Activated CD4-positive, alpha-beta T cell treated with anti-CD3 and anti-CD28 coated beads, Interleukin-2, amount 50 U/mL, for 48 hours (primary cell): ENCODE results near the gene AIP.
"Not testable (repeated sequence)": the region's sequence is repeated elsewhere in the genome, so short reads cannot be mapped to it uniquely, and the experiment has no call there.

ENCODE experiments used
- DNase-seq, 2 experiments: peaks; one replicate each; pipeline ENCODE4 v3.0.0-alpha.2; 2020

The AIP gene

DNA sequence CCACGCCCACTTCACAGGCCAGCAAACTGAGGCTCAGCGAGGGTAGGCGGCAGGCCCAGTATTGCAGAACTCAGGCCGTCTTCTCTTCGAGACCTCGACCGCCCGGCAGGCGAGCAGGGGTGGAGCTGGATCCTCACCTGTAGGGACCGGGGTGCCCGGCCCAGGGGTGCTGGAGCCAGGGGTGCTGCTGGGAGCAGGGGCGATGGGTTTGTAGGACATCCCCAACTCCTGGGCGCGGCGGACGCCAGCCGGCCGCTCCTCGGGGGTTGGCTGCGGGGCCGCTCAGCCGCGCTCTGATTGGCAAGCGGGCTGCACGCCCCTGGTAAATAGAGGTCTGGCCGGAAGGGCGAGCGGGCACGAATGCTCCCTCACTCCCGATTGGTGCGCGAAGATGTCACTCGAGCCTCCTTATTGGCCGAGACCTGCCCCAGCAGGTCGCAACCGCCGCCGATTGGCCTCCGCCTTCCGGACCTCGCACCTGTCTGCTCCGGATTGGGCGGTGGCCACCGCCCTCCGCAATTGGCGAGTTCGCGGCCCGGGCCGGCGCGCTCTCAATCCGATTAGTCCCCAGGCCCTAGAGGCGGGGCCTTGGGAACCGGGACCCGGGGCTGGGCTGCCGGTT, 25.1 kb downstream of the AIP start, which contains the start of gene CDK2AP2:
CDK2AP2 (minus strand) TSS at position 299 of the 622 bp plus-strand sequence; CDS start at position 219, 80 bp downstream.
- DNase-seq: peak; percentile 99 to 100

DNA sequence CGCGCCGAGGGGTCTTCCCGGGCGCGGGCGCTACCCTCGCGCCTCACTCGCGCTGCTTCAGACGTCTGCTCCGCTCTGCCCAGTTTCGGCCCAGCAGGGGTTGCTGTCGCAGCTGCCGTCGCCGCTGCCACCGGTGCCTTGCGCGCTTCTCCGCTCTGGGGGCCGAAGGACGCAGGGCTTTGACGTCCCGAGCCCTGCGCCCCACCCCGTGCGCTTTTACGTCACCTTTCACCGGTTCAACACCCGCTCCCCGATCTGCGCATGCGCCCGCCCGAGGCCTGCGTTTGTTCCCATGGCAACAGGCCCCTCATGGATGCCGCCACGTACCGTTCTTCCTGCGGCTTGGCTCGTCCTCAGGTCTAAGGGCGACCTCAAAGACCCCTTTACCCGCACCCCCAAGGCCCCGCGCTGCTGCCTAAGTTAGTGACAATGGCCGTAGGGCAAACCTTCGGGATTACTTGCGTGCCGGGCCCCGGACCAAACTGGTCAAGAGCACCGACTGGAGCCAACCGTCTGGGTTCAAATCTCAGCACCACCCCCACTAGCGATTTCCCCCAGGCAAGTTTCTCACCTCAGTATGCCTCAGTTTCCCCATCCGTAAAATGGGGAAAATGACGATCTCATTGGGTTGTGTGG, 25.8 kb downstream of the AIP start:
- DNase-seq: peak; percentile 99

DNA sequence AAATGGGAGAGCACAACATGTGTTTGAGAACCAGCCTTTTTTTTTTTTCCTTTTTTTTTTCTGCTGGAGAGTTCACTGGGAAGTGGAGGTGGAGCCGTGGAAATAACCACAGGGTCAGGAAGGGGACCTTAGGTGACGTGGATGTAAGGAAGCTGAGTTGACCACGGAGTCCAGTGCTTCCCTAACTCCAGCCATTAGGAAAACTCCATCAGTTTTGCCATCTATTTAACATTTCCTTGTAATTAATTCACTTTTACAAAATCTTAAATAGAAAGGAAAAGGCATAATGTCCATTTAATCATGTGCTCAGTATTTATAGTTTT, 27.2 kb downstream of the AIP start:
- no peak for DNase-seq

DNA sequence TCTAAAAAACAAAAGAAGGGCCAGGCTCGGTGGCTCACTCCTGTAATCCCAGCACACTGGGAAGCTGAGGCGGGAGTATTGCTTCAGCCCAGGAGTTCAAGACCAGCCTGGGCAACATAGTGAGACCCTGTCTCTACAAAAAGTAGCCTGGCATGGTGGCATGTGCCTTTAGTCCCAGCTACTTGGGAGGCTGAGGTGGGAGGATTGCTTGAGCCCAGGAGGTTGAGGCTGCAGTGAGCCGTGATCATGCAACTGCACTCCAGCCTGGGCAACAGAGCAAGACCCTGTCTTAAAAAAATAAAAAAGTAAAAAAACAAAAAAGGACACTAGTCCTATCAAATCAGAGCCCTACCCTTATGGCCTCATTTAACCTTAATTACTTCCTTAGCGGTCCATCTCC, 28.7 kb downstream of the AIP start:
- DNase-seq: not testable (repeated sequence)

DNA sequence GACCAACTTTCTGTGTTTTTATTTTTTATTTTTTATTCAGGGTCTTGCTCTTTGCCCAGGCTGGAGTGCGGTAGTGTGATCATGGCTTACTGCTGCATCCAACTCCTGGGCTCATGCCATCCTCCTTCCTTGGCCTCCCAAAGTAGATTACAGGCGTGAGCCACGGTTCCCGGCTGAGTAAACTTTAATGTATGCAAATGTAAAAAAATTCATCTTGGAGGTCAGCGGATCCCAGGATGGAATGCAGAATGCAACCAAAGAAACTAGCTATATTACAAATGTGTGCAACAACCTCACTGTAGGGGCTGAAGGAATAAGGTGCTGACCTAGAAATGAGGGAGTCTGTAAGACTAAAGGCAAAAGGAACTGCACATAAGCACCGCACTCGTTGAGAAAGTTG, 31.3 kb downstream of the AIP start:
- DNase-seq: no peak

DNA sequence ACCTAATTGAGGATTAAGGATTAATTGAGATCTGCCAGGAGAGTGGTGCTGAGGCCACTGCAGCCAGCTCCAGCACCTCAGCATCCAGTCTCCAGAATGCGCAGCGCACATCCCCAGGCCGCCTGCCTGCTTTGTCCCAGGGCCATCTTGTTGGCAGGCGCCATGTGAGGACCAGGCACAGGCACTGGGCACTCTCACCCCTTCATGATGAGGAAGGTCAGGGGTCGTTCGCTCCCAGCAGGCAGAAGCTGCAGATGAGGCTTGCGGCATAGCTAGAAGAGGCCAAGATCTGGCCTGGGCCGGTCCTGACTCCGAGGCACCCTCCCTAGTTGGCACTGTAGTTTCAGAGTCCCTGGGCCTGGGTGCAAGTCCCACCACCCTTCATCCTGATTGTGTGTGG, 34.0 kb downstream of the AIP start:
- no peak for DNase-seq

DNA sequence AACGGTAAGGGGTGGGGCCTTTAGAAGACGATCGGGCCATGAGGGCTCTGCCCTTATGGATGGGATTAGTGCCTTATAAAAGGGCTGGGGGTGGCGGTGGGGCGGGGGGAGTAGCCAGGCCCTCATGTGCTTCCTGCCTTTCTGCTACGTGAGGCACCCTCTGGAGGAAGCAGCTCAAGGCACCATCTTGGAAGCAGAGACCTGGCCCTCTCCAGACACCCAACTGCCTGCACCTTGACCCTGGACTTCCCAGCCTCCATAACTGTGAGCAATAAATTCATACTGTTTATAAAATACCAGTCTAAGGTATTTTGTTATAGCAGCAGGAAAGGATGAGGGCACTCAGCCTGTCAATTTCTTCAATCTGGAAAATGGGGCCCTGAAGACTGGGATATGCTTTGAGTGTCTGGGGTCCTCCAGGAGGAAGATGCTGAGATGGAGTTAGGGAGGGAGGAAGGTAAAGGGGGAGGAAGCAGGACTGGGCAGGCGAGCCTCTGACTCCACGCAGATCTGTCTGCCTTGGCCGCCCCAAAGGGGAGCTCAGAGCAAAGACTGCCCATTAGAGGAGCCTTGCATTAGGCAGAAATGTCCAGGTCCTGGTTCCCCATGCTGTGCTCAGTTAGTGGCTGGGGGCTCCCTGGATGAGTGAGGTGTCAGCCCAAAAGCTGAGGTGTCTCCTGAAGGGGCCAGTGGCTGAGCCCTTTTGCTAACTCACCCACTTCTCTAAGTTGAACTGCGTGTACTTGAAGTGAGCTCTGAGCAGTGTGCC, 35.1 kb downstream of the AIP start:
- no peak for DNase-seq

DNA sequence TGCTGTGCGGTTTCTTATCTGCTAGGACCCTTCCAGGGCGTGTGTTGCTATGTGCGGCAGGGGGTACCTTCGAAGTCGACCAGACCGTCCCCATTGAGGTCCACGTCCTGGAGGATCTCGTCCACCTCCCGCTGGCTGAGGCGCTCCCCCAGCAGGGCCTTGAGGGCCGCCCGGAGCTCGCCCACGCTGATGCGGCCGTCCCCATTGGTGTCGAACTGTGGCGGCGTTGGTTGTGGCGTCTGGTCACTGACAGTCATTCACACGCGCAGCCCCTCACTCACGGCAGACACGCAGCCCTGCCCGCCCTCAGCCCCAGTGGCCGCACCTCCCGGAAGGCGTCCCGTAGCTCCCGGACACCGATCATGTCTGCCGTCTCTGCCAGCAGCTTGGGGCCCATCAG, 36.9 kb downstream of the AIP start:
- DNase-seq: no peak

DNA sequence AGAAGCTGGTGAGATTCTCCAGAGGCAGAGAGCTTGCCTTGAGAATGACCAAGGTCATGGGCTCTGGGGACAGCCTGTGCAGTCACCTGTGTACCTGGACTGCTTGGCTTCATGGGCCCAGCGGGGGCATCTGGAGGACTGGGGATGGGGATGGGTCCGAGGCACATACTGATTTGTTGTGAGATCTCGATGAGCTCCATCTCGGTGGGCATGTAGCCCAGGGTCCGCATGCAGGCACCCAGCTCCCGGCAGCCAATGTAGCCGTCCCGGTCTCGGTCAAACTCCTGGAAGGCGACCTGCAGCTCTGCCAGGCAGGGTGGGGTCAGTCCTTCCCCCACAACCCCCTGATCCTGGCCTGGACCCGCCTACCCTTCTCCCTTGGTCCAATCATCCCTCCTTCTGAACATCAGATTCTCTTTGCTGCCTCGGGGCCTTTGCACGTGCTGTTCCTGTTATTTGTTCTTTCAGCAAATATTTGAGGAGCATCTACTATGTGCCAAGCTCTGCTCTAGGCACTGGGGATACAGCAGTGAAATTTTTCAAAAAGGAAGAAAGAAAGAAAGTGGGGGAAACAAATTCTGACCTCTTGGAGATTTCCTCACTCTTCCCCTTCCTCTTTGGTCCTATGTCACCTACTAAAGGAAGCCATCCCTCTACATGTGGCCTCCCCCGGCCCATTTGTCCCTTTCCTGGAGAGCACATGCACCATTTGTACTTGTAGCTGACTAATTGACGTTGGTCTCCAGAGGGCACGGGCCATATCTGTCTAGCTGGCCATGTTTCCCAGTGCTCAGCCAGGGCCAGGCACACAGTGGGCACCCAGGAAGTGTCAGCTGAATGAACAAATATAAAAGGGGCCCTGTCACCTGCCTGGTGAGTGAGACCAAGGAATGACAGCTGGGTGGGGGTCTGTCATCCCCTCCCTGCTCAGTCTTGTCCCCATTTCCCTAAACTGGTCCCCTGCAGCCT, 38.3 kb downstream of the AIP start:
- DNase-seq: no peak

DNA sequence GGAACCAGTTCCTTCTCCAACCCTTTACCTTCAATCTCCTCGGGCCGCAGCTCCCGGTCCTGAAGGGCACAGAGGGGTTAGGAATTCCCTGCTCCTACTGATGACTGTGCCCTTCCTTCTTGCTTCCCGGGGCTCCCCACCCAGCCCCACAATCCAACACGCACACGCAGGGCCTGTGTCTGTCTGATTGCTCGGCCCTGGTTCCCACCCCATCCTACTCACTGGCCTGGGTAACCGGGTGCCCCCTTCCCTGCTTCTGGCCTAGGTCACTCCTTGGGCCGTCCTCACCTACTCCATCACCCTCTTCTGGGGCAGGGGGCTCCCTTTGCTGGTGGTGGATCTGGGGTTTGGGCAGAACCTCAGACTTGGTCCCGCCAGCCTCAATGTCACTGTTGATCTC, 39.1 kb downstream of the AIP start:
- DNase-seq: no peak

DNA sequence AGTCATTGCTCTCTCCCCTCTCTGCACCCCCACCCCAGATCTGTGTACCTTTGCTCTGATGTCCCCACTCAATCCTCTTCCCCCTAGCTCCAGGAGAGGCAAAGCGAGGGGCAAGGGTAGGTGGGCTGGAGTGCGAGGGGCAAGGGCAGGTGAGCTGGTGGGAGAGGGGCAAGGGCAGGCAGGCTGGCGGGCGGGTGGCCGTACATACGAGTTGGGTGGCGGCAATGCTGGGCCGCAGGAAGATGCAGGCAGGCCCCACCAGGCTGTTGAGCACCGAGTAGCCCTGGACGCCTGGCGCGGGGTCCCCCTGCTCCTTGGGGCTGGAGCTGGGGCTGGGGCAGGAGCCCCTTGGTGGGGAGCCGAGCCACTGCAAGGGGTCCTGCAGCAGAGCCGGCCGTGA, 39.5 kb downstream of the AIP start:
- DNase-seq: no peak

DNA sequence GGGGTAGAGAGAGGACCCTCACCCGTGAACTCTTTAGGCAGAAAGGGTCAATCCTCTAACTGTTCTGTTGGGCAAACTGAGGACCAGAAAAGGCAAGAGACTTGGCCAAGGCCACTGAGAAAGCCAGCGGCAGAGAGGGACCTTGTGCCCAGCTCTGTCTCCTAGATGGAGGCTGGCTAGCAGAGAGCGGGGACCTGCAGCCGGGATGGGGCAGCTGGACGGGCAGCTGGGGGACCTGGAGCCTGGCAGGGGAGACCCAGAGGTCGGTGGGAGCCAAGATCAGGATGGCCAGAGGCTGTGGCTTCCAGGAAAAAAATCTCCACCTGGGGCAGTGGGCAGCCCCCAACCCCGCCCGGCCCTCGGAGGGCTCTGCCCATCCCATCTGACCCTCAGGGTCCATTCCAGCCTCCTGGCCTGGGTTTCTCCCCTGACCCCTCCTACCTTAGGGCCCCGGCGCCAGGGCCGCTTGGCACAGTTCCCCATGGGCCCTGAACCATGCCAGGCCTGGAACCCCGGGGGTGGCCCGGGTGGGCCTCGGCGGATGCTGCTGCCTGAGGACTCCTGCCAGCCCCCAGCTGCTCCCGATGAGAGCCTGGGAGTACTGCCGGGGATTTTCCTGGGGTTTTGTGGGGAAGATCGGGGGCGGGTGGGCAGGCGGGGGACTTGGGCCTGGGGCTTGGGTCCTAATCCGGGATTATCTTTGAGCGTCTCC, 40.2 kb downstream of the AIP start, which contains the start of gene CABP2:
CABP2 (minus strand) TSS at position 603 of the 712 bp plus-strand sequence; CDS start at position 483, 120 bp downstream.
- DNase-seq: no peak

DNA sequence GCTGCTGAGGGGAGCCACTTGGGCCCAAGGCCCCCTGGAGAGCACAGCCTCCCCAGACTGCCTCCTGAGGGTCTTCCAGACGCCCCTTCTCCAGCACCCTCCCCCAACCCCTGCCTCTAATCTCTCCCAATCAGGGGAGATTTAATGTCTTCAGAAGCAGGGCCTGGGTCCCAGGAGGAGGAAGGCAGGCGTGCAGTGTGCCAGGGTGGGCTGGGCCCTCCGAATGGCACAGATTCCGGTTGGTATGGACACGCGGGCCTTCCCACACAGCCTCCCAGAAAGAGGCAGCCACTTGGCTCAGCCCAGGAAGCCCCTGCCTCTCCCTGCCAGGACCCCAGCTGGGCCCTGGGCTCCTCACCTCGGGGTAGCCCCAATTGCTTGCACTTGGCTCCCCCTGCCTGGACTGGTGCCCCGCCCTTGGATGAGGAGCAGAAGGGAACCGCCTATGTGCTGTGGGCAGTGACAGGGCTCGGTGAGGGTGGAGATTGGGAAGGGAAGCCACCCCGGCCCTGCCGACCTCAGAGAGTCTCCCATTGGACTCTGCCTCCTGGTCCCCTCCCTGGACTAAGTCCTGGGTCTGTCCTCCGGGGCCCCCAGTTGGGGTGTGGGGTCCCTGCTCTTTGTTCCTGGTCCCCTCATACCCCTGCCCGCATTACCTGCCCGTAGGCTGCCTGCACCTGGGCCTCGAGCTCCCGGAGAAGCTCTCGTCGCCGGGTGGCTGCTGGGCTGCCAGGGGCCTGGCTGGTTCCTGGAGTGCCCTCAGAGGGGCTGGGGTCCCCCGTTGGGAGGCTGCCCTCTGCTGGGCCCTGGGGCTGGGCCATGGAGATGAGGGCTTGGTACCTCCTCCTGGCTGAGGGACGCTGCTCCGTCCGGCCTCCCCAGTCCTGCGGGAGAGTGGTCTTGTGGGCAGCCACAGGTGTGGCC, 41.0 kb downstream of the AIP start:
- no peak for DNase-seq

DNA sequence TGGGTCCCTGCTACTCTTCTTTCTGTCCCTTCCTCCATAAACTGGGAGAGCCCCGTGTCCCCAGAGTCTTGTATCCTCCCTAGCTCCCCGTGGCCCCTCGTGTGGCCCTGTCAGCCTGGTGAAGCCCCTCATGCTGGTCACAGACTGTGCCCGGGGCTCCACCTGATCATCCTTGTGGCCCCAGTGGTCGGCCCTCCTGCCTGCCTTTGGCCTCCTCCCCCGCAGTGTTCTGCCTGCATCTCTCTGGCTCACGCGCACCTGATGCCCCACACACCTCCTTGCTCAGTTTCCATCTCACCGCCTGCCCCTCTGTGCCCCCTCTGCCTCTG, 41.6 kb downstream of the AIP start:
- DNase-seq: no peak

DNA sequence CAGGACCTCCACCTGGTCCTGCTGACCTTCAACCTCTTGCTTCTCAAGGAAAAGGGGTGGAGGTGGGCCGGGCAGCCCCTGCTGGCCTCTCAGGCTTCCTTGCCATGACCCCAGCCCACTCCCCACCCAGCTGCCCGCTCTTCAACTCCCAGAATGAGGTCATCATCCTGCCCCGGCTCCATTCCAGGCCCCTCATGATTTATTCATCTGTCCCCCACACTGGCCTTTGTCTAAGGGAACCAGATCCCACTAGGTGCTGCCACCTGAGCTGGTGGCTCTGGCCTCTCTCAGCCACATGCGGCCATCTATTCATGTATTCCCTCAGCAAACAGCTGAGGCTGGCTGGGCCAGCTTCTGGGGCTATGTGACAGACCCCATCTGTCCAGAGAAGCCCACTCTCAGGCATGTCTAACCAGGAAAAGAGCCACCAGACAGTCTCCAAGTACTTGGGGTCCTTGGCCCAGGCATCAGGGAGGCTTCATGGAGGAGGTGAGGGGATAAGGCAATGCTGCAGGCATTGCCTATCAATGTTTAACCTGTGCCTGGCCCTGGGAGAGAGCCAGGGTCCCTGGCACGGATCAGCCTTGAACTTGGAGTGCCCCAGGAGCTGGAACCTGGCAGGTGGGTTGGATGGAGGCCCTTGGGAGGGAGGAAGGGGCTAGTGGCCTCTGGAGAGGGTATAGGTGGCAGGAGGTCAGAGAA, 42.6 kb downstream of the AIP start:
- no peak for DNase-seq

DNA sequence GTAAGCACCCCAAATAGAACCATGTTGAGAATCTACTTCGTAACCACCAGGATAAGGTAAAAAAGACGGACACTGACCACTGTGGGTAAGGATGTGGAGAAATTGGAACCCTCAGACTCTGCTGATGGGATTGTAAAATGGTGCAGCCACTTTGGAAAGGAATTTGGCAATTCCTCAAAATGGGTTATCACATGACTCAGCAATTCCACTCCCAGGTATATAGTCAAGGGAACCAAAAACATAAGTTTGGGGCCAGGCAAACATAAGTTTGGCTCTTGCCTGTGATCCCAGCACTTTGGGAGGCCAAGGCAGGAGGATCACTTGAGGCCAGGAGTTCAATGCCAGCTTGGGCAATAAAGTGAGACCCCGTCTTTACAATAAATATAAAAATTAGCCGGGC, 45.5 kb downstream of the AIP start:
- DNase-seq: no peak

DNA sequence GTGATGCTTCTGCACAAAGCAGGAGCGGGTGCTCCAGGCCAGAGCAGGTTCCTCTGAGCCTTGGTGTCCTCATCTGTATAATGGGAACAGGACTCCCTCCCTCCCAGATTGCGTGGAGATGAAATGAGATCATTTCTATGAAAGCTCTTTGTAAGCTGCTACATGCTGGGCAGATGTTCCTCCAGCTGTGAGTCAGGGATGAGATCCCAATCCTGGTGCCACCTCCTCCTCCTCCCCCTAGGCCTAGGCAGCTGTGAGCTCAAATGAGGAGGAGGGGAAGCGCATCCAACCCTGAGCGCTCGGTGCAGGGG, 47.4 kb downstream of the AIP start:
- no peak for DNase-seq

DNA sequence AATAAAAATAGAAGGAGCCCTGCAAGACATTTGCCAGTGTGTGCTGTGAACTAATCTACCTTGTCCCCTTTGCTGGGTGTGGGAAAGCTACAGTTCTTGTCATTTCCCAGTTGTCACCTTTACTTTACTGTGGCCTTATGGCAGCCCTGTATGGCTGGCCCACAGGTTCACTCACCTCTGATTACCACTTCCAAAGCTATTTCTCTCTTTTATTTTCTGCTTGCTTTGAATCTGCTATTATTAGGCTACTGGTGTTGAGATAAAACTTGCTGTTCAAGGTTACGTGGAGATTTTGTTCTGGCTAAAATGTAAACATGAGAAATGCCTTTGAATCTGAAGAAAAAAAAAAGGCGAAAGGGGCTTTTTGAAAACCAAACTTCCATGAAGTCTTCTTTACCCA, 50.1 kb downstream of the AIP start:
- no peak for DNase-seq

DNA sequence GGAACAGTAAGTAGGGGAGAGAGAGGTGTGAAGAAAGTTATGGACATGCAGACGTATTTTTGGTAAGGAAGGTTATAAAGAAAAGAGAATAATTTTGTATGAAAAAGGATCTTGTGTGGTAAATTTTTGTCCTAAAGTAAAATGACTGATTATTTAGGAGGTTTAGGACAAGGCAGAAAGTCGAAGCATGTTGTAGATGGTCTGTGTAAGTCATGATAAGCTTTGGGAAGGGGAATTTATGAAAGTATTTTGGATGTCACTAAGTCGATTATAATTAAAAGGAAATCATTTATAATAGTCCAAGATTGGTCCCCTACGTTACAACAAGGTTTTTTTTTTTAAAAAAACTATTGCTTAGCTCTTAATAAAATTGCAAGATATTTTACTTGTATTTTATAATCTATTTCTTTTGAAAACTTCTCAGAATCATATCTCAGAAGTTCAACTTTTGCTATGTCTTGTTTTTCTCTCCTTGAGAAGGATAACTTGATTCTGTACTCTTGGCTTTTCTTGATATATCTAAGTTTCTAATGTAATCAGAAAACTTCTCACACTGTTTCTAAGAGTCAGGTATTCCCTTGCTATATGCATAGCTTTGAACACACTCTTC, 51.3 kb downstream of the AIP start:
- DNase-seq: no peak

DNA sequence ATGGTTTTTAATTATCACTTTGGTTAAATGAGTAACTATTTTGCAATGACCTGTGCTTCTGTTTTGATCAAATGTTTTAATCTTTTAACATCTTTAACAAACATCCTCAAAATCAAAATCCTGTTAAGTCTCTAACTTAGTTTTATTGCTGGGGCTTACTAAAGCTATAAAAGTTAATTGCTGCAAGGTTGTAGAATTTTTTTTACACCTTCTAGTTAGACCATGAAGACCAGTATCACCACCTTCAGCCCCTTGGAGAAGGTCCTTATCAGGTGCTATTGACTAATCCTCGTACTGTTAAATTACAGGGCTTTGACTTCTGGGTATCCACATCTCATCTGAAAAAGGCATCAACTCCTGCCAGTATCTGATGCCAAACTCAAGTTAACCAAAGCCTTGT, 52.7 kb downstream of the AIP start:
- no peak for DNase-seq
